CD4-positive, CD25-positive, alpha-beta regulatory T cell (primary cell): ENCODE data around the gene PIK3R2. TPM values are rescaled to one million over a fixed set of nuclear protein-coding genes. Genes with fewer than 3 reads are reported as not detected.

ENCODE experiments used
- ATAC-seq, 2 donors: fragments of 150-1000 bp; cut with Tn5 transposase; one replicate each; pipeline ENCODE4 v1.10.0; 2021; ENCODE audit warnings: low read depth in 2 of 2, moderate number of reproducible peaks in 2 of 2, moderate library complexity in 1 of 2
- DNase-seq, 3 donors: peaks; one replicate each; pipeline versions ENCODE4 v3.0.0 to v3.0.0-alpha.2; 2012 to 2022; ENCODE audit warnings: mixed read lengths in 1 of 3
- H3K27ac ChIP-seq: one replicate; pipeline ENCODE4 v1.7.0; 2013; ENCODE audit warnings: mild to moderate bottlenecking, low read length; ENCODE audit not compliant: insufficient read depth, poor library complexity, severe bottlenecking
- H3K27me3 ChIP-seq: one replicate; pipeline ENCODE4 v1.7.0; 2013; ENCODE audit warnings: low read length; ENCODE audit not compliant: control insufficient read depth, insufficient read depth
- H3K36me3 ChIP-seq: one replicate; pipeline ENCODE4 v1.7.0; 2013; ENCODE audit warnings: mild to moderate bottlenecking, low read length, moderate library complexity; ENCODE audit not compliant: control insufficient read depth, insufficient read depth
- H3K4me1 ChIP-seq: 2 replicates; pipeline ENCODE4 v1.7.0; 2013; ENCODE audit warnings: mild to moderate bottlenecking, low read length; ENCODE audit not compliant: insufficient read depth, control insufficient read depth, poor library complexity, severe bottlenecking
- H3K4me3 ChIP-seq: one replicate; pipeline ENCODE4 v1.7.0; 2013; ENCODE audit warnings: low read depth, mild to moderate bottlenecking, low read length, moderate library complexity
- H3K9me3 ChIP-seq, 2 experiments: 1 replicate in 1 of 2; 2 replicates in 1 of 2; pipeline ENCODE4 v1.7.0; 2013; ENCODE audit warnings: low read length in 2 of 2, mild to moderate bottlenecking in 1 of 2, moderate library complexity in 1 of 2; ENCODE audit not compliant: control insufficient read depth in 2 of 2
- H3K27ac Mint-ChIP-seq, 3 donors: one replicate each; pipeline ENCODE4 v1.8.0; 2020 to 2022; ENCODE audit warnings: mild to moderate bottlenecking in 3 of 3, mixed read lengths in 3 of 3, moderate library complexity in 2 of 3
- H3K27me3 Mint-ChIP-seq: one replicate; pipeline ENCODE4 v1.8.0; 2022; ENCODE audit warnings: mild to moderate bottlenecking, mixed read lengths
- H3K36me3 Mint-ChIP-seq: one replicate; pipeline ENCODE4 v1.8.0; 2020; ENCODE audit warnings: mixed read lengths
- H3K4me1 Mint-ChIP-seq, 4 donors: one replicate each; pipeline ENCODE4 v1.8.0; 2020 to 2022; ENCODE audit warnings: mixed read lengths in 4 of 4, mild to moderate bottlenecking in 1 of 4
- H3K4me3 Mint-ChIP-seq, 4 donors: one replicate each; pipeline ENCODE4 v1.8.0; 2020 to 2022; ENCODE audit warnings: mild to moderate bottlenecking in 4 of 4, mixed read lengths in 4 of 4, moderate library complexity in 3 of 4
- H3K9me3 Mint-ChIP-seq, 7 donors: one replicate each; pipeline ENCODE4 v1.8.0; 2020 to 2022; ENCODE audit warnings: mixed read lengths in 7 of 7, mild to moderate bottlenecking in 3 of 7, moderate library complexity in 2 of 7
- polyA plus RNA-seq, 4 donors: library from polyadenylated mRNA; unstranded; fragments of 300-500 nt; fragmentation: Illumina TruSeq; gene quantifications; one replicate each; pipeline ENCODE4 v1.2.3, GENCODE V29; 2021
- total RNA-seq: library from RNA; stranded (reverse); gene quantifications from one replicate; pipeline ENCODE4 v1.2.3, GENCODE V29; 2022

Gene PIK3R2
- total and polyA plus RNA-seq, 5 donors from 2014 or later: 0.42 to 9.4 (median 3.2) TPM

GRCh38 chr19:18126097-18126496, 26.9 kb upstream of the PIK3R2 start:
- Histone ChIP-seq H3K4me1 (no peaks in the 10 kb centered on the region), H3K9me3 (no peaks in the 10 kb centered on the region), H3K4me3 (no peak overlapping the region), H3K27ac (no peak overlapping the region), H3K27me3 (no peaks in the 10 kb centered on the region), H3K36me3 (peaks cover 76% of the 10 kb centered on the region)
- H3K4me3 Mint-ChIP-seq: no peak overlapping the region
- H3K36me3 Mint-ChIP-seq: peaks cover 25% of the 10 kb centered on the region
- ATAC-seq (no peak), DNase-seq (no peak)
- H3K9me3 Mint-ChIP-seq: no peaks in the 10 kb centered on the region
- H3K27ac Mint-ChIP-seq: peak overlapping the region in 2 of 3 donors; percentile 10 to 46
- H3K27me3 Mint-ChIP-seq: no peaks in the 10 kb centered on the region
- H3K4me1 Mint-ChIP-seq: no peaks in the 10 kb centered on the region

GRCh38 chr19:18128044-18128443, 24.9 kb upstream of the PIK3R2 start:
- no peaks in the 10 kb centered on the region for H3K4me1 Mint-ChIP-seq
- Histone ChIP-seq H3K4me1 (no peaks in the 10 kb centered on the region), H3K4me3 (no peak overlapping the region), H3K27ac (no peak overlapping the region), H3K9me3 (no peaks in the 10 kb centered on the region), H3K36me3 (peaks cover 71% of the 10 kb centered on the region), H3K27me3 (no peaks in the 10 kb centered on the region)
- ATAC-seq: no peak
- no peaks in the 10 kb centered on the region for H3K27me3 Mint-ChIP-seq
- H3K4me3 Mint-ChIP-seq: no peak overlapping the region
- H3K36me3 Mint-ChIP-seq: peaks cover 33% of the 10 kb centered on the region
- H3K9me3 Mint-ChIP-seq: no peaks in the 10 kb centered on the region
- no peak for DNase-seq
- no peak overlapping the region for H3K27ac Mint-ChIP-seq

- Mint-ChIP-seq H3K4me1 (no peaks in the 10 kb centered on the region), H3K36me3 (peaks cover 28% of the 10 kb centered on the region), H3K27ac (no peak overlapping the region), H3K4me3 (no peak overlapping the region), H3K9me3 (no peaks in the 10 kb centered on the region), H3K27me3 (no peaks in the 10 kb centered on the region)
- H3K9me3 ChIP-seq: no peaks in the 10 kb centered on the region
- no peak for DNase-seq
- H3K4me3 ChIP-seq: no peak overlapping the region
- ATAC-seq: no peak
- H3K36me3 ChIP-seq: peaks cover 68% of the 10 kb centered on the region
- H3K27me3 ChIP-seq: no peaks in the 10 kb centered on the region
- H3K27ac ChIP-seq: no peak overlapping the region
- H3K4me1 ChIP-seq: no peaks in the 10 kb centered on the region
Measured at GRCh38 chr19:18128805-18129204, 24.2 kb upstream of the PIK3R2 start.

- H3K27me3 Mint-ChIP-seq: no peaks in the 10 kb centered on the region
- no peak overlapping the region for H3K27ac ChIP-seq
- no peaks in the 10 kb centered on the region for H3K27me3 ChIP-seq
- no peak overlapping the region for H3K4me3 Mint-ChIP-seq
- DNase-seq (no peak), ATAC-seq (no peak)
- no peaks in the 10 kb centered on the region for H3K4me1 ChIP-seq
- H3K9me3 ChIP-seq: no peaks in the 10 kb centered on the region
- H3K36me3 ChIP-seq: peaks cover 67% of the 10 kb centered on the region
- H3K9me3 Mint-ChIP-seq: no peaks in the 10 kb centered on the region
- peak overlapping the region in 1 of 3 donors; percentile 64 for H3K27ac Mint-ChIP-seq
- peaks cover 31% of the 10 kb centered on the region for H3K36me3 Mint-ChIP-seq
- no peak overlapping the region for H3K4me3 ChIP-seq
- H3K4me1 Mint-ChIP-seq: no peaks in the 10 kb centered on the region
Measured at GRCh38 chr19:18130523-18131242, 22.3 kb upstream of the PIK3R2 start.

- DNase-seq (no peak), ATAC-seq (no peak)
- H3K4me3 Mint-ChIP-seq: no peak overlapping the region
- no peaks in the 10 kb centered on the region for H3K27me3 ChIP-seq
- no peaks in the 10 kb centered on the region for H3K9me3 ChIP-seq
- peaks cover 67% of the 10 kb centered on the region for H3K36me3 ChIP-seq
- H3K27ac Mint-ChIP-seq: no peak overlapping the region
- no peaks in the 10 kb centered on the region for H3K9me3 Mint-ChIP-seq
- no peak overlapping the region for H3K27ac ChIP-seq
- no peaks in the 10 kb centered on the region for H3K4me1 Mint-ChIP-seq
- no peaks in the 10 kb centered on the region for H3K4me1 ChIP-seq
- H3K36me3 Mint-ChIP-seq: peaks cover 36% of the 10 kb centered on the region
- H3K27me3 Mint-ChIP-seq: no peaks in the 10 kb centered on the region
- no peak overlapping the region for H3K4me3 ChIP-seq
Measured at GRCh38 chr19:18131841-18132596, 20.9 kb upstream of the PIK3R2 start.

- peak overlapping the region in 1 of 3 donors; percentile 6 for H3K27ac Mint-ChIP-seq
- Histone ChIP-seq H3K36me3 (peaks cover 57% of the 10 kb centered on the region), H3K27me3 (no peaks in the 10 kb centered on the region), H3K27ac (no peak overlapping the region), H3K4me1 (no peaks in the 10 kb centered on the region), H3K9me3 (no peaks in the 10 kb centered on the region), H3K4me3 (no peak overlapping the region)
- H3K27me3 Mint-ChIP-seq: no peaks in the 10 kb centered on the region
- no peak for ATAC-seq
- no peaks in the 10 kb centered on the region for H3K9me3 Mint-ChIP-seq
- no peaks in the 10 kb centered on the region for H3K4me1 Mint-ChIP-seq
- no peak overlapping the region for H3K4me3 Mint-ChIP-seq
- no peak for DNase-seq
- peaks cover 36% of the 10 kb centered on the region for H3K36me3 Mint-ChIP-seq
Measured at GRCh38 chr19:18135712-18136584, 17.0 kb upstream of the PIK3R2 start.

- Histone ChIP-seq H3K27me3 (no peaks in the 10 kb centered on the region), H3K4me3 (no peak overlapping the region), H3K36me3 (peaks cover 62% of the 10 kb centered on the region), H3K27ac (no peak overlapping the region), H3K4me1 (no peaks in the 10 kb centered on the region), H3K9me3 (no peaks in the 10 kb centered on the region)
- peaks cover 38% of the 10 kb centered on the region for H3K36me3 Mint-ChIP-seq
- DNase-seq (no peak), ATAC-seq (no peak)
- H3K9me3 Mint-ChIP-seq: no peaks in the 10 kb centered on the region
- no peaks in the 10 kb centered on the region for H3K27me3 Mint-ChIP-seq
- H3K4me1 Mint-ChIP-seq: no peaks in the 10 kb centered on the region
- no peak overlapping the region for H3K27ac Mint-ChIP-seq
- no peak overlapping the region for H3K4me3 Mint-ChIP-seq
Measured at GRCh38 chr19:18137242-18137641, 15.7 kb upstream of the PIK3R2 start.
